ENCODE data around the gene FGFBP2. TPM values are rescaled to one million over a fixed set of nuclear protein-coding genes. Genes with fewer than 3 reads are reported as not detected.
"Not testable (repeated sequence)": the region's sequence is repeated elsewhere in the genome, so short reads cannot be mapped to it uniquely, and the experiment has no call there.

FGFBP2 gene
- polyA plus RNA-seq, 1 experiment: not detected

GRCh38 chr4:15917297-15917696 lies 45.7 kb downstream of the FGFBP2 start:
- DNase-seq (ENCODE audit: low read depth): no peak
- H3K4me3 ChIP-seq (ENCODE audit: low read depth, low read length): no peak overlapping the region
- TF ChIP-seq CTCF (IDR thresholded peaks at IDR 0.05; ENCODE audit: insufficient read depth, low read depth, low read length): no peak
- ChIA-PET CTCF (interaction anchor here (0.9 to 1.8 kb wide), 2 partner anchors 39 to 112 kb away, joined by 4 to 5 read pairs; no protein-coding TSS in a partner anchor), POLR2A (no interaction called here)
- no peaks in the 10 kb centered on the region for H3K27me3 ChIP-seq (ENCODE audit: control insufficient read depth, insufficient read depth, low read length)
- H3K36me3 ChIP-seq (ENCODE audit: control insufficient read depth, insufficient read depth, low read length): no peaks in the 10 kb centered on the region

- H3K27me3 ChIP-seq (ENCODE audit: control insufficient read depth, insufficient read depth, low read length); H3K4me3 ChIP-seq (ENCODE audit: low read depth, low read length); DNase-seq (ENCODE audit: low read depth); H3K36me3 ChIP-seq (ENCODE audit: control insufficient read depth, insufficient read depth, low read length); POLR2A ChIA-PET: not testable (repeated sequence)
- CTCF ChIA-PET: interaction anchor here (0.6 to 1.3 kb wide), 2 partner anchors 9 to 195 kb away, joined by 3 to 4 read pairs; no protein-coding TSS in a partner anchor
These were observed 46.6 kb downstream of the FGFBP2 start for GRCh38 chr4:15916358-15916757.

GRCh38 chr4:15914736-15915135 lies 48.2 kb downstream of the FGFBP2 start:
- Histone ChIP-seq H3K36me3 (ENCODE audit: control insufficient read depth, insufficient read depth, low read length) (no peaks in the 10 kb centered on the region), H3K27me3 (ENCODE audit: control insufficient read depth, insufficient read depth, low read length) (no peaks in the 10 kb centered on the region; the same call in 1 of the 2 replicates), H3K4me3 (ENCODE audit: low read depth, low read length) (no peak overlapping the region)
- POLR2A ChIA-PET: no interaction called here
- no peak for TF ChIP-seq CTCF (IDR thresholded peaks at IDR 0.05; ENCODE audit: insufficient read depth, low read depth, low read length)
- CTCF ChIA-PET: interaction anchor here (1.1 kb wide), 1 partner anchor 41 kb away, joined by 3 read pairs; no protein-coding TSS in a partner anchor
- DNase-seq (ENCODE audit: low read depth): no peak

- ChIA-PET POLR2A (no interaction called here), CTCF (interaction anchor here (1.3 kb wide), 1 partner anchor 32 kb away, joined by 5 read pairs; no protein-coding TSS in a partner anchor)
- TF ChIP-seq CTCF (IDR thresholded peaks at IDR 0.05; ENCODE audit: insufficient read depth, low read depth, low read length): no peak
- Histone ChIP-seq H3K4me3 (ENCODE audit: low read depth, low read length) (no peak overlapping the region), H3K27me3 (ENCODE audit: control insufficient read depth, insufficient read depth, low read length) (no peaks in the 10 kb centered on the region; the same call in 1 of the 2 replicates), H3K36me3 (ENCODE audit: control insufficient read depth, insufficient read depth, low read length) (no peaks in the 10 kb centered on the region)
- DNase-seq (ENCODE audit: low read depth): no peak
These were observed 48.7 kb downstream of the FGFBP2 start for GRCh38 chr4:15914291-15914690.

GRCh38 chr4:15913631-15913970 lies 49.4 kb downstream of the FGFBP2 start:
- H3K27me3 ChIP-seq (ENCODE audit: control insufficient read depth, insufficient read depth, low read length): no peaks in the 10 kb centered on the region; the same call in 1 of the 2 replicates
- peak; percentile 74 for DNase-seq (ENCODE audit: low read depth)
- TF ChIP-seq CTCF (IDR thresholded peaks at IDR 0.05; ENCODE audit: insufficient read depth, low read depth, low read length): no peak
- no peak overlapping the region for H3K4me3 ChIP-seq (ENCODE audit: low read depth, low read length)
- H3K36me3 ChIP-seq (ENCODE audit: control insufficient read depth, insufficient read depth, low read length): no peaks in the 10 kb centered on the region
- ChIA-PET POLR2A (no interaction called here), CTCF (interaction anchor here (1.3 kb wide), 1 partner anchor 31 kb away, joined by 5 read pairs; no protein-coding TSS in a partner anchor)
